ENCODE measurements around the gene HINT1.

HINT1 gene

GRCh38 chr5:131180407-131180806, 15.4 kb upstream of the HINT1 start:
- no peak for TF ChIP-seq HDGF (IDR thresholded peaks at IDR 0.05; ENCODE audit: borderline replicate concordance)
- no peak for TF ChIP-seq CTBP1 (IDR thresholded peaks at IDR 0.05; ENCODE audit: borderline replicate concordance)
- no peak for TF ChIP-seq FOXA1 (IDR thresholded peaks at IDR 0.05)
- no peak for TF ChIP-seq ARNT (IDR thresholded peaks at IDR 0.05)
- no peak for TF ChIP-seq FOXM1 (IDR thresholded peaks at IDR 0.05; ENCODE audit: borderline replicate concordance)
- TF ChIP-seq ELF4 (IDR thresholded peaks at IDR 0.05), result no peak
- ChIA-PET POLR2A (no interaction called here), CTCF (no interaction called here)
- DNase-seq (ENCODE audit: extremely low spot score), result no peak

DNA sequence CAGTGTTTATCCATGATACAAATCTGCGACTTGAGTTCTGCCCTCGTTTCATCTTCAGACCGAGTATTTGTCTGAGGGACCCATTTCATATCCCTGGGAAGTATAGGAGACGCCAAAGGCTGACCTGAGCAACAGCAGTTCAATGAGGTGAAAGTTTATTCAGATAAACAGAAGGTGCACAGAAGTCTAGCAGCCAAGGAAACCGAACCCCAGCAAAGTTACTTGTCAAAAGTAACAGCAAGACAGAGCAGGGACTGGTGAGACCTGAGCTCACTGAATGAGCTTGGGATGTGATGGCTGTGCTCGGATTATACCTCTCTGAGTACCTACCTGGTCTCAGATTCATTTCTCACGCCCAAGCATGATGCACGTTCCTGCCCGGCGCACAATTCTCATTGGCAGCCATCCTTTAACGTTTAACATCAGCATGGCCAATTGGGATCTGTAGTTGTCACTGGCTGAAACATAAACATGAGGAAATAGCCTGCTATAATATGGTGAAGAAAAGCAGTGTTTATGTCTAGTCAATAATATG, 6.3 kb upstream of the HINT1 start:
- no peak for TF ChIP-seq HDGF (IDR thresholded peaks at IDR 0.05; ENCODE audit: borderline replicate concordance)
- no peak for TF ChIP-seq TARDBP (IDR thresholded peaks at IDR 0.05)
- no peak; the same call in 1 of the 2 replicates for TF ChIP-seq L3MBTL2 (conservative IDR thresholded peaks at IDR 0.05)
- TF ChIP-seq FOXK2 (IDR thresholded peaks at IDR 0.05), result no peak
- TF ChIP-seq ARNT (IDR thresholded peaks at IDR 0.05), result no peak
- TF ChIP-seq FOXA1 (IDR thresholded peaks at IDR 0.05), result no peak
- TF ChIP-seq, protein P1, sequence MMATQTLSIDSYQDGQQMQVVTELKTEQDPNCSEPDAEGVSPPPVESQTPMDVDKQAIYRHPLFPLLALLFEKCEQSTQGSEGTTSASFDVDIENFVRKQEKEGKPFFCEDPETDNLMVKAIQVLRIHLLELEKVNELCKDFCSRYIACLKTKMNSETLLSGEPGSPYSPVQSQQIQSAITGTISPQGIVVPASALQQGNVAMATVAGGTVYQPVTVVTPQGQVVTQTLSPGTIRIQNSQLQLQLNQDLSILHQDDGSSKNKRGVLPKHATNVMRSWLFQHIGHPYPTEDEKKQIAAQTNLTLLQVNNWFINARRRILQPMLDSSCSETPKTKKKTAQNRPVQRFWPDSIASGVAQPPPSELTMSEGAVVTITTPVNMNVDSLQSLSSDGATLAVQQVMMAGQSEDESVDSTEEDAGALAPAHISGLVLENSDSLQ (IDR thresholded peaks at IDR 0.05), result no peak
- CTCF ChIA-PET, result no interaction called here
- DNase-seq (ENCODE audit: extremely low spot score), result peak; percentile 13
- POLR2A ChIA-PET, result interaction anchor here (0.9 kb wide), 1 partner anchor 44 kb away, joined by 4 read pairs; no protein-coding TSS in a partner anchor

DNA sequence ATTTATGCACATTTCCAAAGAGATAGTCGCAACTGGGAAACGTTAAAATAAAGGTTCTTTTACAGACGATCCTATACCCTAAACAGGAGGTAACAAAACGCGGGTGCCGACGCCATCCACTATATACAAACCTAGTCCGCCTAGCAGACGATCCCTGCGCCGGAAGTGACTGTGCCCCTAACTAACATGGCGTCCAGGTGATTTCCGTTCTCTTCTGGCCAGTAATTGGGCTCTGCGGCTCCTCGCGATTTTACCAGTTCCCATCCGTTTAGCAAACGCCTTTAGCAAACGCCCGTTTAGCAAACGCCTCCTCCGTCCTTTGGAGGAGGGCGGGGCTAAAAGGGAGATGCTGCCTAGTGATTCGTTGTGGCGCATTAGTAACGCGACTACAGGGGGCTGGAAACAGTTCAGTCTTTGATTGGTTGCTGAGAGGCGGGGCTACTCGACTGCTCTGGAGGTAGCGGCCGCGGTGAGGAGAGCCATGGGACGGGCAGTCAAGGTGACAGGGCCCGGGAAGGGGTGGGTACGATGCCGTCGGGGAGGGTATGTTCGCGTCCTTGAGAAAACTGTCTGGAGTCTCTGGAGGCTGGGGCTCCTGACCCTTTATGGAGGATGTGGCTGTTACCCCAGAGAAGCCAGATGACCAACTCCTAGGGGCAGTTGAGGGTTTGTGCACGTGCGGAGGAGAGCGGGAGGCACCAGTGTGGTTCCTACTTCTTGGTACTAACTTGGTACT, 5.7 kb upstream of the HINT1 start, which contains the start of gene LYRM7:
Gene LYRM7 (plus strand): TSS at position 405 of the 736 bp plus-strand sequence. CDS start 77 bp downstream, at position 482.
- ChIA-PET POLR2A (interaction anchor here (0.8 to 1.1 kb wide), 2 partner anchors 44 to 93 kb away, joined by 3 to 4 read pairs; partner anchors contain the start of gene CDC42SE2), CTCF (no interaction called here)
- DNase-seq (ENCODE audit: extremely low spot score), result peak; percentile 93
- TF ChIP-seq FOXM1 (IDR thresholded peaks at IDR 0.05; ENCODE audit: borderline replicate concordance), result no peak
- TF ChIP-seq FOXK2 (IDR thresholded peaks at IDR 0.05), result no peak
- TF ChIP-seq NFRKB (IDR thresholded peaks at IDR 0.05), result no peak
- no peak for TF ChIP-seq SUZ12 (IDR thresholded peaks at IDR 0.05)
- peak; percentile 21; the same call in 1 of the 2 replicates for TF ChIP-seq BHLHE40 (IDR thresholded peaks at IDR 0.05; ENCODE audit: borderline replicate concordance)
- TF ChIP-seq ZNF384 (IDR thresholded peaks at IDR 0.05), result no peak
- TF ChIP-seq SP1 (IDR thresholded peaks at IDR 0.05), result no peak
- TF ChIP-seq ARNT (IDR thresholded peaks at IDR 0.05), result no peak
- peak; percentile 98 for TF ChIP-seq HDGF (IDR thresholded peaks at IDR 0.05; ENCODE audit: borderline replicate concordance)
- no peak for TF ChIP-seq LEF1 (IDR thresholded peaks at IDR 0.05; ENCODE audit: borderline replicate concordance)
- no peak for TF ChIP-seq CTBP1 (IDR thresholded peaks at IDR 0.05; ENCODE audit: borderline replicate concordance)
- TF ChIP-seq, protein P1 (IDR thresholded peaks at IDR 0.05), result peak; percentile 71
- no peak for TF ChIP-seq TARDBP (IDR thresholded peaks at IDR 0.05)
- TF ChIP-seq FOXA1 (IDR thresholded peaks at IDR 0.05), result no peak
- TF ChIP-seq L3MBTL2 (conservative IDR thresholded peaks at IDR 0.05), result peak; percentile 90
- TF ChIP-seq ELF4 (IDR thresholded peaks at IDR 0.05), result no peak; the same call in 1 of the 2 replicates

- TF ChIP-seq FOXK2 (IDR thresholded peaks at IDR 0.05) (no peak), SP1 (IDR thresholded peaks at IDR 0.05) (no peak), FOXM1 (IDR thresholded peaks at IDR 0.05; ENCODE audit: borderline replicate concordance) (no peak), CTBP1 (IDR thresholded peaks at IDR 0.05; ENCODE audit: borderline replicate concordance) (no peak), FOXA1 (IDR thresholded peaks at IDR 0.05) (no peak), ZNF384 (IDR thresholded peaks at IDR 0.05) (no peak), LEF1 (IDR thresholded peaks at IDR 0.05; ENCODE audit: borderline replicate concordance) (no peak), ELF4 (IDR thresholded peaks at IDR 0.05) (no peak), HDGF (IDR thresholded peaks at IDR 0.05; ENCODE audit: borderline replicate concordance) (no peak), NFRKB (IDR thresholded peaks at IDR 0.05) (no peak), L3MBTL2 (conservative IDR thresholded peaks at IDR 0.05) (no peak), BHLHE40 (IDR thresholded peaks at IDR 0.05; ENCODE audit: borderline replicate concordance) (no peak), TARDBP (IDR thresholded peaks at IDR 0.05) (no peak), SUZ12 (IDR thresholded peaks at IDR 0.05) (no peak), ARNT (IDR thresholded peaks at IDR 0.05) (no peak)
- TF ChIP-seq, protein P1 (IDR thresholded peaks at IDR 0.05), result no peak
- DNase-seq (ENCODE audit: extremely low spot score), result no peak
- ChIA-PET POLR2A (interaction anchor here (0.8 to 1.1 kb wide), 2 partner anchors 45 to 94 kb away, joined by 3 to 4 read pairs; partner anchors contain the start of gene CDC42SE2), CTCF (no interaction called here)
Observed at GRCh38 chr5:131169810-131170539, 4.9 kb upstream of the HINT1 start.

- no peak for DNase-seq (ENCODE audit: extremely low spot score)
- TF ChIP-seq TARDBP (IDR thresholded peaks at IDR 0.05) (no peak), LEF1 (IDR thresholded peaks at IDR 0.05; ENCODE audit: borderline replicate concordance) (no peak), ELF4 (IDR thresholded peaks at IDR 0.05) (no peak), SP1 (IDR thresholded peaks at IDR 0.05) (no peak), BHLHE40 (IDR thresholded peaks at IDR 0.05; ENCODE audit: borderline replicate concordance) (no peak), HDGF (IDR thresholded peaks at IDR 0.05; ENCODE audit: borderline replicate concordance) (no peak), FOXM1 (IDR thresholded peaks at IDR 0.05; ENCODE audit: borderline replicate concordance) (no peak), SUZ12 (IDR thresholded peaks at IDR 0.05) (no peak), L3MBTL2 (conservative IDR thresholded peaks at IDR 0.05) (no peak), ZNF384 (IDR thresholded peaks at IDR 0.05) (no peak), FOXA1 (IDR thresholded peaks at IDR 0.05) (no peak), CTBP1 (IDR thresholded peaks at IDR 0.05; ENCODE audit: borderline replicate concordance) (no peak), ARNT (IDR thresholded peaks at IDR 0.05) (no peak)
- TF ChIP-seq, protein P1 (IDR thresholded peaks at IDR 0.05), result no peak
- ChIA-PET POLR2A (no interaction called here), CTCF (no interaction called here)
Observed at GRCh38 chr5:131167615-131168014, 2.6 kb upstream of the HINT1 start.

All from HEK293T (cell line).